ENCODE measurements around the gene SLC10A1.

SLC10A1 gene

GRCh38 chr14:69808919-69809808 is 12.1 kb upstream of the SLC10A1 start:
- DNase-seq (ENCODE audit: low read depth in 2 of 2) = no peak

- DNase-seq (ENCODE audit: low read depth in 2 of 2) = no peak
These were observed 10.2 kb upstream of the SLC10A1 start for GRCh38 chr14:69807192-69807591.

- DNase-seq (ENCODE audit: low read depth in 2 of 2) = no peak
These were observed 7.9 kb upstream of the SLC10A1 start for GRCh38 chr14:69804902-69805301.

GRCh38 chr14:69803753-69804152 is 6.7 kb upstream of the SLC10A1 start:
- no peak for DNase-seq (ENCODE audit: low read depth in 2 of 2)

- no peak for DNase-seq (ENCODE audit: low read depth in 2 of 2)
These were observed 1.3 kb upstream of the SLC10A1 start for GRCh38 chr14:69798339-69798735.

GRCh38 chr14:69797573-69798338 is 715 bp upstream of the SLC10A1 start:
- DNase-seq (ENCODE audit: low read depth in 2 of 2) = no peak

GRCh38 chr14:69795691-69796090 is 1.4 kb downstream of the SLC10A1 start:
- no peak for DNase-seq (ENCODE audit: low read depth in 2 of 2)

- no peak for DNase-seq (ENCODE audit: low read depth in 2 of 2)
These were observed 2.2 kb downstream of the SLC10A1 start for GRCh38 chr14:69794791-69795190.

- no peak for DNase-seq (ENCODE audit: low read depth in 2 of 2)
These were observed 4.1 kb downstream of the SLC10A1 start for GRCh38 chr14:69792887-69793421.

- DNase-seq (ENCODE audit: low read depth in 2 of 2) = no peak
These were observed 7.9 kb downstream of the SLC10A1 start for GRCh38 chr14:69789118-69789640.

- DNase-seq (ENCODE audit: low read depth in 2 of 2) = no peak
These were observed 10.4 kb downstream of the SLC10A1 start for GRCh38 chr14:69786603-69787002.

GRCh38 chr14:69784942-69785341 is 12.1 kb downstream of the SLC10A1 start:
- no peak for DNase-seq (ENCODE audit: low read depth in 2 of 2)

GRCh38 chr14:69780952-69781351 is 16.1 kb downstream of the SLC10A1 start:
- no peak for DNase-seq (ENCODE audit: low read depth in 2 of 2)

- no peak for DNase-seq (ENCODE audit: low read depth in 2 of 2)
These were observed 16.9 kb downstream of the SLC10A1 start for GRCh38 chr14:69780092-69780491.

GRCh38 chr14:69779088-69779487 is 18.0 kb downstream of the SLC10A1 start:
- DNase-seq (ENCODE audit: low read depth in 2 of 2) = no peak

GRCh38 chr14:69776875-69777453 is 20.1 kb downstream of the SLC10A1 start:
- no peak for DNase-seq (ENCODE audit: low read depth in 2 of 2)

GRCh38 chr14:69775012-69775411 is 22.0 kb downstream of the SLC10A1 start:
- no peak for DNase-seq (ENCODE audit: low read depth in 2 of 2)

- no peak for DNase-seq (ENCODE audit: low read depth in 2 of 2)
These were observed 23.3 kb downstream of the SLC10A1 start for GRCh38 chr14:69773571-69774276.

- DNase-seq (ENCODE audit: low read depth in 2 of 2) = no peak
These were observed 24.7 kb downstream of the SLC10A1 start for GRCh38 chr14:69772082-69773017.

- DNase-seq (ENCODE audit: low read depth in 2 of 2) = no peak
These were observed 25.9 kb downstream of the SLC10A1 start for GRCh38 chr14:69771136-69771535.
